Measurements from ENCODE around the gene ZNF865.

The ZNF865 gene

DNA sequence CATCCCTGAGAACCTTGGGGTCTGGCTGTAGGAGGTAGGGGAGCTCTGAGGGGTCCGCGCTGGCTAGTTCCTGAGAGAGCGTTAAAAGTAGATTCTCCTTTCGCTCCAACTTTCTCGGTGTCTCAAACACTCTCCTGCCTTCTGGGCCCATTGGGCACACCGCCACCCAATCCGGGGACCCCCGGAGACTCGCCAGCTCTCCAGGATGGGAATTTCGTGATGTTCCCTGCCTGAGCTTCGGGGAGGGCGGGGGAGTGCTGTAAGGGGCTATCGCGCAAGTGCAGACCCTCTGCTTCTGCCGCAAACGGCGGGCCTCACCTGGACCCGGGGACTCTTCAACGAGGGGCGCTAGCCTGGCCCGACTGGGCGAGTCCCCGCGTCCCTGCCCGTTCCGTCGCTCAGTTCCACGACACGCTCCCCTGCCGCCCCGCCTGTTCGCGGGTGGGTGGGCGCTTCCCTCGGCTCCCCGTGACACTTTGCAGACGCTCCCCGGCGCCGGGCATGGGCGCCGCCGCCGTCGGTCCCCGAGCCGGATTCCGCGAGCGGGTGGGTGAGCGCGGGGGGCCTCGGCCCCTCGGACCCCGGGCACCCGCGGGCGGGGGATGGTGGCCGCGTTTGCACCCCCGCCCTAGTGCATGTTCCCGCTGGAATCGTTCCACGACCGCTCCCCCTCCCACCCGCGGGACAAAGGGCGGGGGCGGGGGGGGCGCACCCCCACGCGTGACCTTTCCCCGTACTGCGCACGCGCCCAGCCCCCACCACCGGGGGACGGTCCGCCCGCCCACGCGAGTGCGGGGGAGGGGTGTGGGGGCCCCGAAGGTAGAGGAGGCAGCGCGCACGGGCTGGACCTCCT lies 42.5 kb downstream of the ZNF865 start, which contains the start of gene CCDC106:
TSS of gene CCDC106 (plus strand) at position 481 of the 853 bp plus-strand sequence. CDS start 835 bp downstream, outside the sequence.
- DNase-seq = peak; percentile 65

DNA sequence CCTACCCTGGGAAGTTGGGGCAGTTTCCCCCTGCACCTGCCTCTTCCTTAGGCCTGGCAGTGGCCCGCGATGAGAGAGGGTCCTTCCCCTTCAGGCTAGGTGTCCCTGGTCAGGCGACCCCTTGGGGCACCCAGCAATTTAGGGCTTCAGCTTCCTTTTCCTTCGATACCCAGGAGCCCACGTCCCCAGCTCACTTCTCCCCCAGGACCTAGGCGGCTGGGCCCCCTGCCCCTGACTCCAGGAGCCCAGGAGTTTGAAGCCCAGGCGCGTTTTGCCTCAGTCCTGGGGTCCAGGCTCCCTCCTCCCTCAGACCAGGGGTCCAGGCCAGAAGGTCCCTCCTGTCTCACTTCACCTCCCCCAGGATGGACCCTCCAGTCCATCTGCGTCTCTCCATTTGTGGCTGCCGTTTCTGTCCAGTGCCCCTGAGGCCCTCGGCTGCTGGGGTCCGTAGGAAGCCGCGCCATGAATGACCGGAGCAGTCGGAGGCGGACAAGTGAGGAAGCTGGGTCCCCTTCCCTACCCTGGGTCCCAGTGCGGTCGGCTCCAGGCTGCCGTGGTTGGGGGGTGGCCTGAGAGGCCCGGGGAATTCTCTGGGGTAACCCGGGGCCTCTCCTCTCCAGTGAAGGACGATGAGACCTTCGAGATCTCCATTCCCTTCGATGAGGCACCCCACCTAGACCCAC lies 43.3 kb downstream of the ZNF865 start:
- no peak for DNase-seq

- DNase-seq = no peak
These were observed 44.0 kb downstream of the ZNF865 start for GRCh38 chr19:55649268-55650125.

- DNase-seq = no peak
These were observed 44.7 kb downstream of the ZNF865 start for GRCh38 chr19:55650126-55650557.

GRCh38 chr19:55650602-55651230 lies 45.3 kb downstream of the ZNF865 start:
- DNase-seq = no peak

GRCh38 chr19:55651236-55651635 lies 45.8 kb downstream of the ZNF865 start:
- no peak for DNase-seq

- no peak for DNase-seq
These were observed 47.1 kb downstream of the ZNF865 start for GRCh38 chr19:55652311-55653128.

GRCh38 chr19:55653651-55654322 lies 48.3 kb downstream of the ZNF865 start:
- peak; percentile 97 for DNase-seq

GRCh38 chr19:55654323-55654867 lies 48.9 kb downstream of the ZNF865 start:
- peak; percentile 97 for DNase-seq

DNA sequence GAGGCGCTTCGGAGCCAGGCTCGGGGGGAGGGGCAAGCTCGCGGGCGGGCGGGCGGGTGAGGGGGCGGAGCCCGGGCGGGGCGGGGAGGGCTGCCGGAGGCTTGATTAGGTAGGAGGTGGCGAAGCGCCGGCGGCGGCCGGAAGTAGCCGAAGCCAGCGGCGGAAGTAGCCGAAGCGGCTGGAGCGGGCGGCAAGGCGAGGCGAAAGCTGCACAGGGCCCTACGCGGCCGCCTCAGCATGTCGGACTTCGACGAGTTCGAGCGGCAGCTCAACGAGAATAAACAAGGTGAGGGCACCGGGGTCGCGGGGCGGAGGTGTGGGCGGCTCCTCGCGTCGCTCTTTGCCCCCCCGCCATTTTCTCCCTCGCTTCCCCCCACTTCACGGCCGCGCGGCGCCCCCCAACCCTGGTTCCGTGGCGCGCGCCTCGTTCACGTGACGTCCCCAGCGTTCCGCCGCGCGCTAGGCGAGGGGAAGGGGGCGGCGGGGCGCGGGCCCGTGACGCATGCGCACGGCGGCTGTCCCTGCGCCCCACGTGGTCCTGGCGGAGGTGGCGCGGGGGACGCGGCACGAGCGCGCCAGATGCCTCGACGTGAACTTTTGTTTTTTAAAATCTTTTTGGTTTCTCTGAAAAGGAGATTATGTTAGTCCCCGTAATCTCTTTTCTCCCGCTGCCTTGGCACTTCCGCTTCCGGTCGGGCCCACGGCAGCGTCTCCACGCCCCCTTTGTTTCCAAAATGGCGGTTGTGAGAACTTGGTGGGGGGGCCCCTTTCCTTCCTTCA lies 49.6 kb downstream of the ZNF865 start, which contains the start of gene U2AF2:
TSS of gene U2AF2 (plus strand) at position 168 of the 780 bp plus-strand sequence. CDS start at position 238, 70 bp downstream.
- peak; percentile 95 for DNase-seq

- no peak for DNase-seq
These were observed 50.2 kb downstream of the ZNF865 start for GRCh38 chr19:55655648-55656040.

GRCh38 chr19:55656552-55656951 lies 51.1 kb downstream of the ZNF865 start:
- DNase-seq = no peak

- DNase-seq = no peak
These were observed 51.7 kb downstream of the ZNF865 start for GRCh38 chr19:55656988-55657747.

- no peak for DNase-seq
These were observed 53.5 kb downstream of the ZNF865 start for GRCh38 chr19:55658846-55659459.

- DNase-seq = no peak
These were observed 54.4 kb downstream of the ZNF865 start for GRCh38 chr19:55659822-55660221.

- DNase-seq = no peak
These were observed 55.0 kb downstream of the ZNF865 start for GRCh38 chr19:55660404-55660803.

- DNase-seq = no peak
These were observed 55.5 kb downstream of the ZNF865 start for GRCh38 chr19:55660991-55661390.

DNA sequence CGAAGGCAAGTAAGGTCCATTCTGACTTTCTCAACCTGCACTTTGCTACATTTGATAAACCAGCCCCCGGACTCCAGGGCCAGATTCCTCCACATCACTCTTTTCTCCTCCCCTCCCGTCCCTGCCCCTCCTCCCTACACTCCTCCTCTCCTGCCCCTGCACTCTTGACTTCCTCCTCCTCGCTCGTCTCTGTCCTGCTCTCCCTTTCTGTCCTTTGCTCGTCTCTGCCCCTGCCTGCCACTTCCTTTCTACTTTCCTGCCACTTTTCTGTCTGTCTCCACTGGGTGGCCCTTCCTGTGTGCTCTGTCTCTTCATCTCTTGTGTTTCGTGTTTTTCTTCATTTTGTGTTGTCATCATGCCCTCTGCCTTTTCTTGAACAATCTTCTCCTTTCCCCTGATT lies 56.4 kb downstream of the ZNF865 start:
- DNase-seq = no peak

Data from NCI-H510A treated with DMSO at 0.1 percent for 48 hours (cell line).